SH-SY5Y (cell line): ENCODE data around the gene SNED1.

ENCODE experiments used
- GATA2 ChIP-seq: IDR thresholded peaks from 2 replicates; pipeline ENCODE4 v1.6.1; 2011; ENCODE audit warnings: mild to moderate bottlenecking, low read depth, low read length
- GATA3 ChIP-seq: IDR thresholded peaks from 2 replicates; pipeline ENCODE4 v1.6.1; 2011; ENCODE audit warnings: low read depth, mild to moderate bottlenecking, low read length, moderate library complexity

GRCh38 chr2:241094172-241094571 is 95.8 kb downstream of the SNED1 start:
- TF ChIP-seq GATA2 (no peak), GATA3 (no peak)
